ENCODE results near the gene GJC1.

Gene GJC1

GRCh38 chr17:44797802-44798201 lies 32.3 kb downstream of the GJC1 start:
- DNase-seq, result no peak

- DNase-seq, result no peak
These were observed 33.4 kb downstream of the GJC1 start for GRCh38 chr17:44796731-44797130.

GRCh38 chr17:44795928-44796327 lies 34.2 kb downstream of the GJC1 start:
- DNase-seq, result no peak

DNA sequence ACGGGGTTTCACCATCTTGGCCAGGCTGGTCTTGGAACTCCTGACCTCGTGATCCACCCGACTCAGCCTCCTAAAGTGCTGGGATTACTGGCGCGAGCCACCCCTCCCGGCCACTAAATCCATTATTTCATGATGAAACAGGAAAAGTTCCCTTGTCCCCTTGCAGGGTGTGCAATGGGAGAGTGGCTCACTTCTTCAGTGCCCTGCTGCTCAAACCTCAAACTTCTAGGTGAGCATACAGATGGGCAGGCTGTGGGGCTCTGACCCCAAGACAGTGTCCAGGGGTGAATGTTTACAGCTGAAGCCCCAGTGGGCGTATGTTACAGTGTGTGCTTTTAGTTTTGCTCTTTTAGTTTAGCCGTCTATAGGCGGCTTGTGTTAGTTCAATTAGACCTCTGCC lies 34.7 kb downstream of the GJC1 start:
- no peak for DNase-seq

DNA sequence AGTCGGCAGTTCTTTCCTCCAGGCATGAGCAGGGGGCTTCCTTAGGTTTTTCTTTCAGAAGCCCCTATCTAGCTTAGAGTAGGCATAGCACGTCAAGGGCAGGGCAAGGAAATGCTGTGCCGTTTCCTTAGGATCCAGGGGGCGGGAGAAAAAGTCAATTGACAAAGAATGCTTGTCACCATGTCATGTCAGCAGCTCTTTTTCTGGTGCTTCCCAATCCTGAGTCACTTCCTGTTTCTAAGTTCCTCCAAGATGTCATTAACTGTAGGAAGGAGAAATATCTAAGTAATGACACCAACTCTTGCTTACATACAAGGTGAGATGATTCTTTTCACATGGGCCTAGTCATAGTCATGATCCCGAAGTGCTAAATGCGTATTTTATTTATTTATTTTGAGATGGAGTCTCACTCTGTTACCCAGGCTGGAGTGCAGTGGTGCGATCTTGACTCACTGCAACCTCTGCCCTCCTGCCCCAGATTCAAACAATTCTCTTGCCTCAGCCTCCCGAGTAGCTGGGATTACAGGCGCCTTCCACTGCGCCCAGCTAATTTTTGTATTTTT lies 35.2 kb downstream of the GJC1 start:
- DNase-seq, result no peak

GRCh38 chr17:44793885-44794842 lies 35.9 kb downstream of the GJC1 start:
- DNase-seq, result peak; percentile 50

DNA sequence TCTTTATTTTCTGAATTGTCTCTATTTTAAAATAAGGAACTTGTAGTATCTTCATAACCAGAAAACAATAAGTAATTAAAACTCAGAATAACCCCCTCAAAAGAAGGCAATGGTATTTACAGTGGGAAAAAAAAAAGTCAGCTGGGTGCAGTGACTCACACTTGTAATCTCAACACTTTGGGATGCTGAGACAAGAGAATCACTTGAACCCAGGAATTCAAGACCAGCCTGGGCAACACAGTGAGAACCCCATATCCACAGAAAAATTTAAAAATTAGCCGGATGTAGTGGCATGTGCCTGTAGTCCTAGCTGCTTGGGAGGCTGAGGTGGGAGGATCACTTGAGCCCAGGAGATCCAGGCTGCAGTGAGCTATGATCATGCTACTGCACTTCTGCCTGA lies 37.8 kb downstream of the GJC1 start:
- no peak for DNase-seq

- no peak for DNase-seq
These were observed 41.9 kb downstream of the GJC1 start for GRCh38 chr17:44788139-44788538.

DNA sequence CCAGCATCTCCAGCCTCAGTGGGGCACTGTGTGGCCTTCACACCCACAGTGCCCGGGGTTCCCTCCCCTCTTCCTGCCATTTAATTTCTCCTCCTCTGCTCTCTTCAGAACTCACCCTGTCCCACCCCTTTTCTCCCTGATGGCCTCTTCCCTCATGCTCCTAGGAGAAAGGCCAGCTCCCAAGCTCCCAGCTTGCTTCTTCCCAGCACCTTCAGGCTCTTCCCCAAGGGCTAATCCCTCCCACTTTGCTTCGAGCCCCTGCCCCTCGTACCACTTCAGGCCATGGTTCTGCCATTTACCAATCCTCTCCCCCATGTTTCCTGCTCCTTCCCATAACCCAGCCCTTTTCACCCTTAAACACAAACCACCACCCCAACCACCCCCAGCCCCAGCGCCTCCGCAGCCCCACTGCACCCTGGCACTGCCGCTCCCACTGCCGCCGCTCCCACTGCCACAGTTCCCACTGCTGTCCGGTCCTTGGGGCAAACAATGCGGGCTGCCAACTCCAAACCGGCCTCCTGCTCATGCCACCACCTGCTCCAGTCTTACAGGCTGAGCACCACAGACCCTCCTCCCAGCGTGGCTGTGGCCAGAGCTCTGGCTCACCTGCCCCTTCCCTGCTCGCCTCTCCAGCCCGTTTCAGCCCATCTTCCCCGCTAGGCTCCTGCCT lies 42.7 kb downstream of the GJC1 start:
- no peak for DNase-seq

GRCh38 chr17:44786551-44787081 lies 43.5 kb downstream of the GJC1 start:
- DNase-seq, result no peak

- DNase-seq, result no peak
These were observed 44.2 kb downstream of the GJC1 start for GRCh38 chr17:44785921-44786320.

- DNase-seq, result no peak
These were observed 47.7 kb downstream of the GJC1 start for GRCh38 chr17:44782326-44782850.

DNA sequence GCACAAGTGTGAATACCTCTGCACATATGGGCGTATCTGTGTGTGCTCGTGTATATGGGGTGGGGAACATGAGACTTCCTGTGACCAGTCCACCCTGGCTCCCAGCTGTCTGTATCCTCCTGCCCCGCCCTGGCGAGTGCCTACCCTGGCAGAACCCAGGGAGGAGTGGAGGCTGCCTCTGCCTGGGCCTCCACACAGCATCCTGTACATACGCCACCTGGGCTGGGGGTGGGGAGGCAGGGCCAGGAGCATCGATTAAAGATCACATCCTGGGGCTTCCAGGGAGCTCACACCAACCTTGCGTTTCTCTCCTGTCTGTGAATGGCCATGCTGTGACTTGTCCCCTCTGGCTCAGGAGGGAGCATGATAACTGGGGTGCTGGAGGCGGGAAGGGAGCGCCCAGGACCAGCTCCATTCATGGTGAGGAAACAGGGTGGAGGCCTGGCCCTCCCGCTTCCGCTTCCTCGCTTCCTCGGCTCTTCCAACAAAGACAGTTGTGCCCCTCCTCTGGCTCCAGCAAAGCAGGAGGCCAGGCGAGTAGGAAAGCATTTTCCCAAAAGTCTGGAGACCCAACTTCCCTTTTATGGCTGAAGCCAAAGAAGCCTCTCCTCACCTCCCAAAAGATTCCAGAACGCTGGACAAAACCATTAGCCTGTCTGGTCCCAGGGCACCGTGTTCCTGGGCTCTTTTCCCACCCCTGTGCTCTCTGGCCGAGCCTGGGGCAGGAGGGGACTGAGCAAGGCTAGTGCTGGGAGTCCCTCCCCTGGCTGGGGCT lies 48.3 kb downstream of the GJC1 start:
- DNase-seq, result no peak

DNA sequence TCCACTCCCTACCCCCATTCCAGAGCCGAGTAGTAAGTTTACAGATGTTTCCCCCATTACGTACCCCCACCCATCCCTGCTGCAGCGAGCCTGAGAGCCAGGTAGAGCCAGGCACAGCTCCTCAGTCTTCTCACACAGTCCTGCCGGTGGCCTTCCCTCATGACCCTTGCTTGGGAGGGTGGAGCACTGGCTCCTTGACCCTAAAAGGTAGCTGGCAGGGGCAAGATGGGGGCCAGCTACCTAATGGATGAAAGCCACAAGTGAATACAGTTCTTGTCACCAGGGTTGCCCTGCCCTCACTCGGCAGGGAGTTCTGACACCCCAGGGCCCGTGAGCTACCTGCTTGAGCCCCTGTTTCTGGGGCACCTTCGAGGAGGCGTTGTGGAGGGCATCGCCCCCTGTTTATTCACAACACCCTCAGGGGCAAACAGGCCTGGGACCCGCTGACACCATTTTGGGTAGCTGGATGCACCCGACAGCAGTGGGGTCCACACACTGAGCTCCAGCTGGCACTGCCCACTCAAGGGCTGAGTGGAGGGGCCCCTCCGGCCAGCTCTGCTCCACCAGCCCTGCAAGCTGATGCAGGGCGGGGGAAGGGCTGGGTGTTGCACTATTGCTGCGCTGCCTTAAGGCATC lies 49.1 kb downstream of the GJC1 start:
- no peak for DNase-seq

- DNase-seq, result no peak
These were observed 49.9 kb downstream of the GJC1 start for GRCh38 chr17:44780161-44780560.

DNA sequence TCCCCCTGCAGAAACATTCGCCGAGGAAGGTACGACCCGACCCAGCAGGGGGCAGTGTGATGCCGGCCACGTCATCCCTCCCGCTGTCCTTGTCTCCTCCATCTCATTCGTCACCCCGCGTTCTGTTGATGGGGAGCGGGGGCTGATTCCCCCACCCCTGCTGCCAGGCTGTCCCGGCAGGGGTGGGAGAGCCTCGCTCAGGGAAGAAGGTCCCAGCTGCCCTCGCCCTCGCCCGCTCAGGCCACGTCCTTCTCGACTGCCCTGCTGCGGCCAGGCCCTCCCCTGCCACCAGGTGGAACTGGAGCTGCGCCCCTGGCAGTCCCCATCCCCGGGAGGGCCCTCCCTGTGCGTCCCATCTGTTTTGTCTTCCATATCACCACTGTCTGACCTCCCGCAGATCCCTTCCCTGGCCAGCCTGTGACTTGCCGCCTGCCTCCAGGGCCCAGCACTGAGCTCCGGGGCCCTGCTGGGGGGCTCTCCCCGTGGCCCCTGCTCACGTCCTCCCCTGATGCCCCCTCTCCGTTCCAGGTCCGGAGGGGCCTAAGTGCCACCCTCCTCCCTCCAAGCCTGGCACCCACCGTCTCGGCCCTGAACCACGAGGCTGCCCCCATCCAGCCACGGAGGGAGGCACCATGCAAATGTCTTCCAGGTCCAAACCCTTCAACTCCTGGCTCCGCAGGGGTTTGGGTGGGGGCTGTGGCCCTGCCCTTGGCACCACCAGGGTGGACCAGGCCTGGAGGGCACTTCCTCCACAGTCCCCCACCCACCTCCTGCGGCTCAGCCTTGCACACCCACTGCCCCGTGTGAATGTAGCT lies 50.7 kb downstream of the GJC1 start:
- no peak for DNase-seq

DNA sequence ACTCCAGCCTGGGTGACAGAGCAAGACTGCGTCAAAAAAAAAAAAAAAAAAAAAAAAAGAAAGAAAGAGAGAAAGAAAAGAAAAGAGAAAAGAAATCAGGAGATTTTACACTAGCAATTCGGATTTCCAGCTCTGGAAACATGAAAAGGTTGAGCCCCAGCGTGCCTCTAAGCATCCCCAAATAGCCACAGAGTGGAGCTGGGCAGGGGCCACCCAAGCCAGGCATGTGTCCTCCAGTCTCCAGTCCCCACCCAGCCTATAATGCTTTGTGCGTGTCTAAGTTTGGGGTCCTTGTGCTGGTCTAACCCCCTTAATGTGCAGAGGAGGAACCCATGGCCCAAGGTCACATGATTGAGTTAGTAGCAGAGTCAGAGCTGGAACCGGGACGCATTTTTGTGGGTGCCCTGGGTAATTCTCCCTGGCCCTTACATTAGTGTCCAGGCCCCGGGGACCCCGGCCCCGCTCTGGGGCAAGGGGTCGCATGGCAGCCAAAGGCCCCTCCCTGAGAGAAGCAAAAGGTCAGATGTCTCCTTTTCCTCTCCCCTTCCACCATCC lies 51.4 kb downstream of the GJC1 start:
- DNase-seq, result no peak

DNA sequence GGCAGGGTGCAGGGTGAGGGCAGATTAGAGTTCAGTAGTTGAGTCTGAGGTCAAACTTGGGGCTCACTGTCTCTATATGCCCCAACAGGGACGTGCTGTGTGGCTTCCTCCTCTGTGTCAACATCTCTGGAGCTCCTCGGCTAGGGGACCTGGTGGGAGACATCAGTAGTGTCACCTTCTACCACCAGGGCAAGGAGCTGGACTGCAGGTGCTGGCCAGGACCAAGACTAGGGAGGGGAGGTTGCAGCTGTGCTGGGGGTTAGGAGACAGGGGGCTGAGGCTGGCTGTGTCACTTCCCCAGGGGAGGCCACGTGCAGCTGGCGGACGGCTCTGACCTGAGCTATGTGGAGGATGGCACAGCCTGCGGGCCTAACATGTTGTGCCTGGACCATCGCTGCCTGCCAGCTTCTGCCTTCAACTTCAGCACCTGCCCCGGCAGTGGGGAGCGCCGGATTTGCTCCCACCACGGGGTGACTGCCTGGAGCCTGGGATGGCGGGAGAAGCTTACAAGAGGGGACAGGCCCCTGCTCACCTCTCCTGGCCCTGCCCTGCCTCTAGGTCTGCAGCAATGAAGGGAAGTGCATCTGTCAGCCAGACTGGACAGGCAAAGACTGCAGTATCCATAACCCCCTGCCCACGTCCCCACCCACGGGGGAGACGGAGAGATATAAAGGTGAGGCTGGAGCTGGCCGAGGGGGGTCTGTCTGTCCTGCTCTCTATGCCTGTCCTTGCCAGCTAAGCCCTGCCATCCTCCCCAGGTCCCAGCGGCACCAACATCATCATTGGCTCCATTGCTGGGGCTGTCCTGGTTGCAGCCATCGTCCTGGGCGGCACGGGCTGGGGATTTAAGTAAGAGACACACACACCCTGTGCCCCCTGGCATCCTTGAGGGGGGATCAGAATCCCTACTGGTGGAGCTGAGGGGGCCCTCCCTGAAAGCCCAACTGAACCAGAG lies 52.4 kb downstream of the GJC1 start:
- no peak for DNase-seq

- DNase-seq, result no peak
These were observed 53.3 kb downstream of the GJC1 start for GRCh38 chr17:44776628-44777393.

Data from NCI-H2227 treated with DMSO at 0.1 percent for 48 hours (cell line).